HEK293 (cell line): Measurements from ENCODE around the gene ADORA2A.
"Not testable (repeated sequence)": the region's sequence is repeated elsewhere in the genome, so short reads cannot be mapped to it uniquely, and the experiment has no call there.

ENCODE experiments used
- MEIS1 ChIP-seq: sonication (generic); formaldehyde crosslinking; IDR thresholded peaks from 2 replicates; pipeline ENCODE4 v1.8.1; 2022; ENCODE audit warnings: missing genetic modification reagents, mild to moderate bottlenecking, borderline replicate concordance
- RBAK ChIP-seq: fragments of 450-650 bp; formaldehyde crosslinking; IDR thresholded peaks from 2 replicates; pipeline ENCODE4 v1.5.1; 2016; ENCODE audit warnings: missing biosample characterization, missing genetic modification characterization
- ZBTB7A ChIP-seq: fragments of 450-650 bp; formaldehyde crosslinking; IDR thresholded peaks from 2 replicates; pipeline ENCODE4 v1.5.1; 2016; ENCODE audit warnings: low read depth, missing biosample characterization, missing genetic modification characterization
- ZNF138 ChIP-seq: fragments of 450-650 bp; formaldehyde crosslinking; IDR thresholded peaks from 2 replicates; pipeline ENCODE4 v1.5.1; 2016; ENCODE audit warnings: missing biosample characterization, missing genetic modification characterization, borderline replicate concordance
- ZNF18 ChIP-seq: fragments of 450-650 bp; formaldehyde crosslinking; IDR thresholded peaks from 2 replicates; pipeline ENCODE4 v1.5.1; 2016; ENCODE audit warnings: missing biosample characterization, missing genetic modification characterization
- ZNF544 ChIP-seq: fragments of 450-650 bp; formaldehyde crosslinking; IDR thresholded peaks from 2 replicates; pipeline ENCODE4 v1.5.0; 2017; ENCODE audit warnings: missing biosample characterization, missing genetic modification characterization
- ZNF549 ChIP-seq: fragments of 450-650 bp; IDR thresholded peaks from 2 replicates; pipeline ENCODE4 v1.5.1; 2018; ENCODE audit warnings: missing biosample characterization, missing genetic modification characterization, mild to moderate bottlenecking, inconsistent platforms, moderate library complexity
- TF ChIP-seq, protein P1 (sequence below): fragments of 450-650 bp; formaldehyde crosslinking; IDR thresholded peaks from 2 replicates; pipeline ENCODE4 v1.5.1; 2016; ENCODE audit warnings: missing biosample characterization, missing genetic modification characterization

DNA sequence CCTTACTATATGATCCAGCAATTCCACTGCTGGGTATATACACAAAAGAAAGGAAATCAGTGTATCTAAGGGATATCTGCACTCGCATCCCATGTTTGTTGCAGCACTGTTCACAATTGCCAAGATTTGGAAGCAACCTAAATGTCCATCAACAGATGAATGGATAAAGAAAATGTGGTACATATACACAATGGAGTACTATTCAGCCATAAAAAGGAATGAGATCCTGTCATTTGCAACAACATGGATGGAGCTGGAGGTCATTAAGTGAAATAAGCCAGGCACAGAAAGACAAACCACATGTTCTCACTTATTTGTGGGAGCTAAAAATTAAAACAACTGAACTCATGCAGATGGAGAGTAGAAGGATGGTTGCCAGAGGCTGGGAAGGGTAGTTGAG is 62.0 kb downstream of the ADORA2A start:
- TF ChIP-seq, protein P1, sequence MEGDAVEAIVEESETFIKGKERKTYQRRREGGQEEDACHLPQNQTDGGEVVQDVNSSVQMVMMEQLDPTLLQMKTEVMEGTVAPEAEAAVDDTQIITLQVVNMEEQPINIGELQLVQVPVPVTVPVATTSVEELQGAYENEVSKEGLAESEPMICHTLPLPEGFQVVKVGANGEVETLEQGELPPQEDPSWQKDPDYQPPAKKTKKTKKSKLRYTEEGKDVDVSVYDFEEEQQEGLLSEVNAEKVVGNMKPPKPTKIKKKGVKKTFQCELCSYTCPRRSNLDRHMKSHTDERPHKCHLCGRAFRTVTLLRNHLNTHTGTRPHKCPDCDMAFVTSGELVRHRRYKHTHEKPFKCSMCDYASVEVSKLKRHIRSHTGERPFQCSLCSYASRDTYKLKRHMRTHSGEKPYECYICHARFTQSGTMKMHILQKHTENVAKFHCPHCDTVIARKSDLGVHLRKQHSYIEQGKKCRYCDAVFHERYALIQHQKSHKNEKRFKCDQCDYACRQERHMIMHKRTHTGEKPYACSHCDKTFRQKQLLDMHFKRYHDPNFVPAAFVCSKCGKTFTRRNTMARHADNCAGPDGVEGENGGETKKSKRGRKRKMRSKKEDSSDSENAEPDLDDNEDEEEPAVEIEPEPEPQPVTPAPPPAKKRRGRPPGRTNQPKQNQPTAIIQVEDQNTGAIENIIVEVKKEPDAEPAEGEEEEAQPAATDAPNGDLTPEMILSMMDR: not testable (repeated sequence)
- TF ChIP-seq ZBTB7A (tag by site-specific recombination); ZNF544 (tag by site-specific recombination); RBAK; ZNF18 (tag by site-specific recombination); ZNF138 (tag by site-specific recombination); ZNF549; MEIS1: not testable (repeated sequence)
